ENCODE data around the gene PPP2R5D. TPM values are rescaled to one million over a fixed set of nuclear protein-coding genes. Genes with fewer than 3 reads are reported as not detected.

PPP2R5D gene
- total RNA-seq, 1 experiment from 2014 or later = 53.5 TPM

DNA sequence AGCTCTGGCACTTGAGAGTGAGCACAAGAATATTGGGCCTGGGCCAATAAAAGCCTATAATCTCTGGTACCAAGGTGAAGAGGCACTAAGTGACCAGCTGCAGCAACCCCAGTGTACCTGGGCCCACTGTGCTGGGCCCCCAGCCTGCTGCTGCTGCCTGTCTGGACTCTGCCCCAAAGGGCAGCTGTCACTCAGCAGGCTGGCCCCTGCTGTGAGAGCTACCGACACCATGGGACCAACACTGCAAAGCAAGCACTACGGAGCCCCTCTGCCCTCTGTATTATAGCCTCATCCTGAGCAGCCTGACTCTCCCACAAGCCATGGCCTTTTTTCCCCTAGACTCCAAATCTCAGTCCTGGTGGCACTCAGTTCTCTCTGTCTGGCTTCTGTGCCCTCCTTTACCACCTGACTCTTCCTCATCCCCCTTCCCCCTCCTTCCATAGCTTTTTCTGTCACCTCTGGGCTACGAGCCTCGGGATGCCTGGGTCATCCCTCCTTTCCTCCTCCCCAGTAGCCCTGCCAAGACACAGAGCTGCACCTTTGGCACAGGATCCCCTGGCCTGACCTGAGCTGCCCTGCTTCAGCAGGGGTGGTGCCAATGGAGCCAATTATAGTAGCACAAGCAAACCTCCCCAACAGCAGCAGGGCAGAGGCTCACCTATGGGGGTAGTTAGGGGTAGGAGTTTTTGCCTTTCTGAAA lies 51.3 kb downstream of the PPP2R5D start:
- Histone ChIP-seq H4K5ac (ENCODE audit: insufficient read length, low read depth, low read length) (no peak overlapping the region), H3K27ac (ENCODE audit: insufficient read length, low read depth, low read length) (no peak overlapping the region), H2BK12ac (ENCODE audit: insufficient read length, low read depth, low read length) (no peak overlapping the region), H4K91ac (ENCODE audit: insufficient read length, low read depth, low read length) (no peak overlapping the region), H3K4me2 (ENCODE audit: insufficient read depth, insufficient read length, low read length) (no peak overlapping the region), H3K18ac (ENCODE audit: insufficient read length, low read depth, low read length) (no peak overlapping the region), H3K27me3 (ENCODE audit: insufficient read depth, low read length) (no peaks in the 10 kb centered on the region), H4K20me1 (ENCODE audit: control insufficient read depth, insufficient read depth, insufficient read length) (no peaks in the 10 kb centered on the region), H2BK5ac (ENCODE audit: insufficient read length, low read length) (no peak overlapping the region), H3K79me1 (ENCODE audit: insufficient read depth, low read depth, low read length, poor library complexity, severe bottlenecking) (no peaks in the 10 kb centered on the region), H3K23me2 (ENCODE audit: insufficient read length, low read depth, low read length, poor library complexity, severe bottlenecking) (no peaks in the 10 kb centered on the region), H3K4me1 (ENCODE audit: insufficient read depth, low read length) (no peaks in the 10 kb centered on the region), H3K14ac (ENCODE audit: insufficient read depth, low read length) (no peak overlapping the region), H3K9ac (ENCODE audit: extremely low read depth, insufficient read length, low read length) (no peak overlapping the region), H3T11ph (ENCODE audit: low read length) (no peak overlapping the region), H4K8ac (replicated peaks; ENCODE audit: insufficient read length, low read depth, low read length) (no peak overlapping the region), H3K79me2 (ENCODE audit: insufficient read depth, low read length) (no peaks in the 10 kb centered on the region), H3K23ac (ENCODE audit: insufficient read length, low read depth, low read length) (no peak overlapping the region), H2AFZ (ENCODE audit: low read length) (no peak overlapping the region), H3K9me3 (ENCODE audit: control insufficient read depth, low read depth, low read length) (no peaks in the 10 kb centered on the region), H2BK15ac (ENCODE audit: low read depth, low read length) (no peak overlapping the region), H2BK20ac (ENCODE audit: low read depth, low read length, poor library complexity, severe bottlenecking) (no peak overlapping the region), H3K4ac (ENCODE audit: low read depth, low read length) (no peak overlapping the region), H3K56ac (ENCODE audit: insufficient read length, low read depth, low read length) (no peak overlapping the region), H2BK120ac (ENCODE audit: low read depth, low read length, poor library complexity, severe bottlenecking) (no peak overlapping the region), H2AK5ac (ENCODE audit: insufficient read length, low read length) (no peak overlapping the region)
- Mint-ChIP-seq H3K4me3 (no peak overlapping the region), H3K4me1 (no peaks in the 10 kb centered on the region), H3K9me3 (no peaks in the 10 kb centered on the region), H3K27ac (peak overlapping the region in 1 of 3 experiments; percentile 37; a peak in 4 of 7 replicates), H3K27me3 (ENCODE audit: low read depth) (no peaks in the 10 kb centered on the region; the same call in none of the 2 replicates), H3K36me3 (ENCODE audit: insufficient read depth in 1 of 3, low read depth in 3 of 3) (peaks cover 32 to 88% (median 71%) of the 10 kb centered on the region in 3 experiments; a peak in 6 of 7 replicates)
- TF ChIP-seq, protein P1, sequence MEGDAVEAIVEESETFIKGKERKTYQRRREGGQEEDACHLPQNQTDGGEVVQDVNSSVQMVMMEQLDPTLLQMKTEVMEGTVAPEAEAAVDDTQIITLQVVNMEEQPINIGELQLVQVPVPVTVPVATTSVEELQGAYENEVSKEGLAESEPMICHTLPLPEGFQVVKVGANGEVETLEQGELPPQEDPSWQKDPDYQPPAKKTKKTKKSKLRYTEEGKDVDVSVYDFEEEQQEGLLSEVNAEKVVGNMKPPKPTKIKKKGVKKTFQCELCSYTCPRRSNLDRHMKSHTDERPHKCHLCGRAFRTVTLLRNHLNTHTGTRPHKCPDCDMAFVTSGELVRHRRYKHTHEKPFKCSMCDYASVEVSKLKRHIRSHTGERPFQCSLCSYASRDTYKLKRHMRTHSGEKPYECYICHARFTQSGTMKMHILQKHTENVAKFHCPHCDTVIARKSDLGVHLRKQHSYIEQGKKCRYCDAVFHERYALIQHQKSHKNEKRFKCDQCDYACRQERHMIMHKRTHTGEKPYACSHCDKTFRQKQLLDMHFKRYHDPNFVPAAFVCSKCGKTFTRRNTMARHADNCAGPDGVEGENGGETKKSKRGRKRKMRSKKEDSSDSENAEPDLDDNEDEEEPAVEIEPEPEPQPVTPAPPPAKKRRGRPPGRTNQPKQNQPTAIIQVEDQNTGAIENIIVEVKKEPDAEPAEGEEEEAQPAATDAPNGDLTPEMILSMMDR (conservative IDR thresholded peaks at IDR 0.05) = no peak
- DNase-seq = peak; percentile 23
- no CpG with 5 or more reads among the region's 4 CpGs for WGBS (ENCODE audit: extremely low coverage, insufficient read length, low lambda C conversion rate)

All from H9 (cell line).